Astrocyte (in vitro differentiated cells and primary cell): ENCODE data around the gene AQP2. TPM values are rescaled to one million over a fixed set of nuclear protein-coding genes. Genes with fewer than 3 reads are reported as not detected.

Experiments
- DNase-seq: peaks from one replicate; pipeline ENCODE4 v3.0.0-alpha.2; 2010; ENCODE audit warnings: low read depth
- FAIRE-seq: peaks from 2 replicates; lab custom pipeline; 2011; peaks lifted over from hg19 to GRCh38; lab: Jason Lieb, UNC
- H2AFZ ChIP-seq: 2 replicates; pipeline ENCODE4 v1.6.0; 2012; ENCODE audit warnings: low read depth, low read length, inconsistent platforms
- H3K27ac ChIP-seq: 2 replicates; pipeline ENCODE4 v1.5.1; 2011; ENCODE audit warnings: low read depth, low read length, inconsistent platforms
- H3K27me3 ChIP-seq: 2 replicates; pipeline ENCODE4 v1.6.0; 2011; ENCODE audit warnings: low read length, inconsistent platforms; ENCODE audit not compliant: insufficient read depth
- H3K36me3 ChIP-seq: 2 replicates; pipeline ENCODE4 v1.5.1; 2011; ENCODE audit warnings: low read length, inconsistent platforms; ENCODE audit not compliant: insufficient read depth
- H3K4me1 ChIP-seq: 2 replicates; pipeline ENCODE4 v1.5.1; 2011; ENCODE audit warnings: low read length, inconsistent platforms; ENCODE audit not compliant: insufficient read depth
- H3K4me2 ChIP-seq: 2 replicates; pipeline ENCODE4 v1.6.0; 2012; ENCODE audit warnings: low read length, inconsistent platforms
- H3K4me3 ChIP-seq: 2 replicates; pipeline ENCODE4 v1.5.1; 2011; ENCODE audit warnings: low read depth, mild to moderate bottlenecking, low read length, inconsistent platforms; ENCODE audit not compliant: insufficient read depth
- H3K79me2 ChIP-seq: 2 replicates; pipeline ENCODE4 v1.6.0; 2012; ENCODE audit warnings: mild to moderate bottlenecking, low read length, inconsistent platforms; ENCODE audit not compliant: insufficient read depth
- H3K9ac ChIP-seq: 2 replicates; pipeline ENCODE4 v1.6.0; 2012; ENCODE audit warnings: mild to moderate bottlenecking, low read length, inconsistent platforms
- H3K9me3 ChIP-seq: 2 replicates; pipeline ENCODE4 v1.5.1; 2012; ENCODE audit warnings: low read depth, mild to moderate bottlenecking, low read length, inconsistent platforms; ENCODE audit not compliant: insufficient read depth
- H4K20me1 ChIP-seq: 2 replicates; pipeline ENCODE4 v1.6.0; 2012; ENCODE audit warnings: low read length, inconsistent platforms; ENCODE audit not compliant: insufficient read depth
- H3K27ac Mint-ChIP-seq: one replicate; pipeline ENCODE4 v1.8.0; 2021; ENCODE audit warnings: mild to moderate bottlenecking, mixed read lengths; ENCODE audit not compliant: unreplicated experiment
- H3K27me3 Mint-ChIP-seq: one replicate; pipeline ENCODE4 v1.8.0; 2021; ENCODE audit warnings: low read depth, mixed read lengths; ENCODE audit not compliant: unreplicated experiment
- H3K36me3 Mint-ChIP-seq: one replicate; pipeline ENCODE4 v1.8.0; 2021; ENCODE audit warnings: low read depth, mixed read lengths; ENCODE audit not compliant: unreplicated experiment
- H3K4me1 Mint-ChIP-seq: one replicate; pipeline ENCODE4 v1.8.0; 2021; ENCODE audit warnings: low read depth, mixed read lengths; ENCODE audit not compliant: unreplicated experiment
- H3K4me3 Mint-ChIP-seq: one replicate; pipeline ENCODE4 v1.8.0; 2021; ENCODE audit warnings: mild to moderate bottlenecking, moderate library complexity, mixed read lengths; ENCODE audit not compliant: unreplicated experiment
- H3K9me3 Mint-ChIP-seq: one replicate; pipeline ENCODE4 v1.8.0; 2021; ENCODE audit warnings: mild to moderate bottlenecking, mixed read lengths; ENCODE audit not compliant: unreplicated experiment
- CTCF ChIP-seq: IDR thresholded peaks from 2 replicates; pipeline ENCODE4 v1.5.1; 2011; ENCODE audit warnings: low read depth, mild to moderate bottlenecking, inconsistent platforms, low read length, moderate library complexity; ENCODE audit not compliant: insufficient read depth
- EZH2 ChIP-seq: IDR thresholded peaks from 2 replicates; pipeline ENCODE4 v1.6.1; 2012; ENCODE audit warnings: mild to moderate bottlenecking, low read length, inconsistent platforms; ENCODE audit not compliant: insufficient read depth
- total RNA-seq: library from RNA; stranded (reverse); gene quantifications from 2 replicates; pipeline ENCODE4 v1.2.1, GENCODE V29; 2021

Gene AQP2
- total RNA-seq, 1 donor from 2014 or later, result not detected

GRCh38 chr12:49953151-49953550 lies 2.6 kb downstream of the AQP2 start:
- Histone ChIP-seq H3K4me1 (no peaks in the 10 kb centered on the region), H3K27ac (no peak overlapping the region), H3K9me3 (no peaks in the 10 kb centered on the region), H3K4me3 (no peak overlapping the region), H2AFZ (no peak overlapping the region), H3K27me3 (peaks cover 37% of the 10 kb centered on the region), H3K9ac (no peak overlapping the region), H4K20me1 (no peaks in the 10 kb centered on the region), H3K36me3 (no peaks in the 10 kb centered on the region), H3K4me2 (no peak overlapping the region), H3K79me2 (no peaks in the 10 kb centered on the region)
- no peaks in the 10 kb centered on the region for H3K4me1 Mint-ChIP-seq
- peaks cover 64% of the 10 kb centered on the region for H3K27me3 Mint-ChIP-seq
- peaks cover under 1% of the 10 kb centered on the region for H3K36me3 Mint-ChIP-seq
- no peak overlapping the region for H3K4me3 Mint-ChIP-seq
- no peak overlapping the region for H3K27ac Mint-ChIP-seq
- no peaks in the 10 kb centered on the region for H3K9me3 Mint-ChIP-seq
- TF ChIP-seq EZH2 (no peak), CTCF (no peak)
- FAIRE-seq (no peak), DNase-seq (no peak)

GRCh38 chr12:49953961-49954846 lies 3.7 kb downstream of the AQP2 start:
- H3K9me3 ChIP-seq, result no peaks in the 10 kb centered on the region
- H3K27ac ChIP-seq, result no peak overlapping the region
- no peaks in the 10 kb centered on the region for H4K20me1 ChIP-seq
- Mint-ChIP-seq H3K4me1 (no peaks in the 10 kb centered on the region), H3K4me3 (no peak overlapping the region), H3K27ac (no peak overlapping the region), H3K9me3 (no peaks in the 10 kb centered on the region), H3K36me3 (peaks cover 4% of the 10 kb centered on the region), H3K27me3 (peaks cover 67% of the 10 kb centered on the region)
- H3K79me2 ChIP-seq, result no peaks in the 10 kb centered on the region
- H2AFZ ChIP-seq, result no peak overlapping the region
- no peak for DNase-seq
- H3K4me3 ChIP-seq, result no peak overlapping the region
- no peak overlapping the region for H3K9ac ChIP-seq
- TF ChIP-seq CTCF (no peak), EZH2 (no peak)
- H3K4me2 ChIP-seq, result no peak overlapping the region
- FAIRE-seq, result no peak
- H3K27me3 ChIP-seq, result peaks cover 37% of the 10 kb centered on the region
- H3K36me3 ChIP-seq, result no peaks in the 10 kb centered on the region
- H3K4me1 ChIP-seq, result no peaks in the 10 kb centered on the region
